Stimulated activated naive CD4-positive, alpha-beta T cell (primary cell): ENCODE measurements around the gene SPTB.

Source experiments
- DNase-seq, 6 experiments: peaks; one replicate each; lab custom pipeline; 2025; lab: John Stamatoyannopoulos, UW

Gene SPTB

GRCh38 chr14:64850369-64851137, 29.2 kb downstream of the SPTB start:
- no peak for DNase-seq

- DNase-seq = no peak
Observed at GRCh38 chr14:64849940-64850339, 29.8 kb downstream of the SPTB start.

- no peak for DNase-seq
Observed at GRCh38 chr14:64848239-64848638, 31.5 kb downstream of the SPTB start.

- no peak for DNase-seq
Observed at GRCh38 chr14:64846319-64846718, 33.4 kb downstream of the SPTB start.

GRCh38 chr14:64845878-64846277, 33.8 kb downstream of the SPTB start:
- DNase-seq = no peak

- no peak for DNase-seq
Observed at GRCh38 chr14:64844969-64845536, 34.7 kb downstream of the SPTB start.

- DNase-seq = no peak
Observed at GRCh38 chr14:64844272-64844671, 35.4 kb downstream of the SPTB start.

GRCh38 chr14:64843548-64843947, 36.2 kb downstream of the SPTB start:
- no peak for DNase-seq

- DNase-seq = no peak
Observed at GRCh38 chr14:64841772-64842750, 37.6 kb downstream of the SPTB start.

GRCh38 chr14:64841121-64841651, 38.5 kb downstream of the SPTB start:
- DNase-seq = no peak

GRCh38 chr14:64838656-64839055, 41.1 kb downstream of the SPTB start:
- no peak for DNase-seq

GRCh38 chr14:64835431-64835830, 44.3 kb downstream of the SPTB start:
- DNase-seq = no peak

- DNase-seq = no peak
Observed at GRCh38 chr14:64834965-64835364, 44.7 kb downstream of the SPTB start.

GRCh38 chr14:64831419-64831818, 48.3 kb downstream of the SPTB start:
- no peak for DNase-seq

- DNase-seq = no peak
Observed at GRCh38 chr14:64830961-64831360, 48.7 kb downstream of the SPTB start.

GRCh38 chr14:64828071-64828470, 51.6 kb downstream of the SPTB start:
- no peak for DNase-seq

- no peak for DNase-seq
Observed at GRCh38 chr14:64826845-64827244, 52.9 kb downstream of the SPTB start.

- no peak for DNase-seq
Observed at GRCh38 chr14:64826333-64826732, 53.4 kb downstream of the SPTB start.

GRCh38 chr14:64825509-64825908, 54.2 kb downstream of the SPTB start:
- DNase-seq = no peak

GRCh38 chr14:64825006-64825405, 54.7 kb downstream of the SPTB start:
- no peak for DNase-seq

- no peak for DNase-seq
Observed at GRCh38 chr14:64824471-64824870, 55.2 kb downstream of the SPTB start.

GRCh38 chr14:64823305-64823861, 56.3 kb downstream of the SPTB start:
- DNase-seq = peak; percentile 28 to 68 (median 56)
